GM12874 (cell line): Measurements from ENCODE around the gene ANKRD40.

Source experiments
- TF ChIP-seq, protein P1 (sequence below): IDR thresholded peaks from 2 replicates; pipeline ENCODE4 v1.5.1; 2011; ENCODE audit warnings: low read depth, mild to moderate bottlenecking, control low read depth, low read length, moderate library complexity; ENCODE audit not compliant: insufficient read depth

ANKRD40 gene

DNA sequence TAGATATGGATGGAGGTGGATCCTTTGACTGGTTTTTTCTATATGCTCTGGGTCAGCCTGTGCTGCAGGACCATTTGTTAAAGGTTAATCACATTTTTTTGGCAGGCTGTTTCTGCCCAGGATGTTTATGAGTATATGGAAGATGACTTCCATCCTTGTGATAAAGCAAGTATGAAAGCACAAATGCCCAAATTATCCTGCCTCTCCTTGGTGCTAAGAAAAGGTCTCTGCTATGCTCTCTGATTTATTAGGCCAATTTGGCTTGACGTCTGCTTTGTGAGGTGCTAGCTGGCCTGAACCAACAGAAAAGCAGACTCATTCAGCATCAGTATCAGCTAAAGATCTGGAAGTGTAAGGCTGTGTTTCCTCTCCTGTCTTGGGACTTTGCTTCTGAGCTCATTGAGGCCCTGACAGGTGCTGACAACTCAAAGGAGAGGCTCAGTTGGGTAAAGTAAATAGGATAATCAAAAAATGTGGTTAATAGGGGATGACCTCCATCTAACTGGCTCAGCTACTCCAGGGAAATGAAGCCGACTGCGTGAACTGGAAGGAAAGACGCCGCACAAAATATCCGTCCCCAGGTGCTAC lies 15.2 kb downstream of the ANKRD40 start:
- TF ChIP-seq, protein P1, sequence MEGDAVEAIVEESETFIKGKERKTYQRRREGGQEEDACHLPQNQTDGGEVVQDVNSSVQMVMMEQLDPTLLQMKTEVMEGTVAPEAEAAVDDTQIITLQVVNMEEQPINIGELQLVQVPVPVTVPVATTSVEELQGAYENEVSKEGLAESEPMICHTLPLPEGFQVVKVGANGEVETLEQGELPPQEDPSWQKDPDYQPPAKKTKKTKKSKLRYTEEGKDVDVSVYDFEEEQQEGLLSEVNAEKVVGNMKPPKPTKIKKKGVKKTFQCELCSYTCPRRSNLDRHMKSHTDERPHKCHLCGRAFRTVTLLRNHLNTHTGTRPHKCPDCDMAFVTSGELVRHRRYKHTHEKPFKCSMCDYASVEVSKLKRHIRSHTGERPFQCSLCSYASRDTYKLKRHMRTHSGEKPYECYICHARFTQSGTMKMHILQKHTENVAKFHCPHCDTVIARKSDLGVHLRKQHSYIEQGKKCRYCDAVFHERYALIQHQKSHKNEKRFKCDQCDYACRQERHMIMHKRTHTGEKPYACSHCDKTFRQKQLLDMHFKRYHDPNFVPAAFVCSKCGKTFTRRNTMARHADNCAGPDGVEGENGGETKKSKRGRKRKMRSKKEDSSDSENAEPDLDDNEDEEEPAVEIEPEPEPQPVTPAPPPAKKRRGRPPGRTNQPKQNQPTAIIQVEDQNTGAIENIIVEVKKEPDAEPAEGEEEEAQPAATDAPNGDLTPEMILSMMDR, result no peak

DNA sequence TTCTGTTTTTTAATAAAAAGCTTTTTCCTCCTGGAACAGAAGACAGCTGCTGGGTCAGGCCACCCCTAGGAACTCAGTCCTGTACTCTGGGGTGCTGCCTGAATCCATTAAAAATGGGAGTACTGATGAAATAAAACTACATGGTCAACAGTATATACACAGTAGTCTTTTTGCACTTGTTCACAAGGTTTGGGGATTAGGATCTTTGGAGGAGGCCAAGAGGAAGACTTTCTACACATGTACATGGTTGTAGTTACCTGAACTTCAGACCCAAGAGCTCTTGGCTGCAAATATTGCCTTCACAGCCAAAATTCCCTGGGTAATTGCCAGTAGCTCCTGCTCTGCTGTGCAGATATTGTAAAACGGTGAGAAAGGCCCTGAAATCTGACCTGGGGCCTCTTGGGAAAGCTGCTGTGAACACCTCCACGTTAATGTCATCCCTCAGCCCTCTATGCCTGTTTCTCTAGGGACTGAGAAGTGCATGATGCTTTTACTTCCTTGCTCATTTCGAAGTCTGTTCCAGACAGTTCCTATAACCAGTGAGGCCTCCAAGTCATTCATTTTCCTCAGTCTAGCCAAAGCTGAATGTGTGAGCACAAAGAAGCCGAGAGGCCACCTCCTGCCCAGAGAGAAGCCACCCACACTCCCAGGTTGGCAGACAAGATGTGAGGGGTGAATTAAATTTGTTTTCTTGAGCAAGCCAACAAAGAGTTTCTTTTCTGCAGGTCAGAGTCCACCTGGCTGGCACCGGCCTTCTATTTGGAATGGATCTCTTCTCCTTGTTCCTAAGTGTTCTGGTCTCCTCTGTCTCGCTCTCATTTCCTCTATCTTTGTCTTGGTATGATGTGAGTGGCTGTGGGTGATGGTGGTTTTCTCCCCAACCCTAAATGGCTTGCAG lies 15.9 kb downstream of the ANKRD40 start:
- TF ChIP-seq, protein P1, result no peak

DNA sequence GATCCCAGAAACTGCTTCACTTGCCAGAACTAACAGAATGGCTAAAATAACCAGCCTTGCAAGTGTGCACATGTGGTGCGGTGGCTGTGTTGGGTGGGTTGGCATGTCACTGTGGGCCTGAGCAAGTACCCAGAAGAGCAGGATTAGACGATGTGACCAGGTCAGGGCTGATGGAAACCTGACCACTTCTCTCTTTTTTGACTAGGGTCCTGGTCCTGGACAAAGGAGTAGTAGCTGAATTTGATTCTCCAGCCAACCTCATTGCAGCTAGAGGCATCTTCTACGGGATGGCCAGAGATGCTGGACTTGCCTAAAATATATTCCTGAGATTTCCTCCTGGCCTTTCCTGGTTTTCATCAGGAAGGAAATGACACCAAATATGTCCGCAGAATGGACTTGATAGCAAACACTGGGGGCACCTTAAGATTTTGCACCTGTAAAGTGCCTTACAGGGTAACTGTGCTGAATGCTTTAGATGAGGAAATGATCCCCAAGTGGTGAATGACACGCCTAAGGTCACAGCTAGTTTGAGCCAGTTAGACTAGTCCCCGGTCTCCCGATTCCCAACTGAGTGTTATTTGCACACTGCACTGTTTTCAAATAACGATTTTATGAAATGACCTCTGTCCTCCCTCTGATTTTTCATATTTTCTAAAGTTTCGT lies 16.7 kb downstream of the ANKRD40 start:
- TF ChIP-seq, protein P1, result no peak

DNA sequence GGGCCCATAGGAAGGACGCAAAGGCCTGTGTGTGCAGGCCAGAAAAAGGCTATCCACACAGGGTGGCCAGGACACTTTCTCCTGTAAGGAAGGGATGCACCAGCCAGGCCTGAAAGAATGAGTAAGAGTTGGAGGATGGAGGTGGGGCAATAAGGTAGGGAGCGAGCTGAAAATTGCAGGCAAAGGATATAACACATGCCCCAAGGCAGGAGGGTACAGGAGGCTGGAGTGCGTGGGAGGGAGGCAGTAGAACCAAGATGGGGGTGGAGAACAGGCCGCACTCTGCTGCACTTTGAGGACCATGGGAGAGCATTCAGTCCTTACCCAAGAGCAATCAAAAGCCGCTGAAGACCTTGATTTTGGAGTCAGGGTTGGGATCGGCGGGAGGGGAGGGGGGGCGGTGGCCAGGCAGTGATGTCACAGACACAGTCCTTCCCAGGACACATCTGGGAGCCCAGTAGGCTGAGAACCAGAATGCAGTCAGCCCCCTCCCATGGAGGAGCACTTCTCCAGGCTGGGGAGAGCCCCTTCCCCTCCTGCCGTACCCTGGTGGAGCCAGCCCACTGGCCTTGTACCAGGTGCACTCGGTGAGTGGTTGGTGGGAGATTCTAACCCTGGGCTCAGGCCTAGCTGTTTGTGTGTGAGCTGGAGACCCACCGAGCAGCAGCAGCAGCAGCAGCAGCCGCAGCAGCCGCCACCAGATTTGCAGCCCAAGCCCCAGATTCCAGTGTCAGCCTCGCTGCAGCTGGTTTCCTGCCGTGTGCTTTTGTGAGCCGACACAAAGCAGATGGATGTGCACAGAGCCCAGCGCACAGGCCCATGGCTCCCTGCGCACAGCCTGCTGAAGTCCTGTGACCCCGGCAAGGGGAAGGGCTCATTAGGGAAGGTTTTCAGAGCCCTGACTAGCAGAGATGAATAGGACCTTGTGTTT lies 17.5 kb downstream of the ANKRD40 start:
- TF ChIP-seq, protein P1, result no peak

DNA sequence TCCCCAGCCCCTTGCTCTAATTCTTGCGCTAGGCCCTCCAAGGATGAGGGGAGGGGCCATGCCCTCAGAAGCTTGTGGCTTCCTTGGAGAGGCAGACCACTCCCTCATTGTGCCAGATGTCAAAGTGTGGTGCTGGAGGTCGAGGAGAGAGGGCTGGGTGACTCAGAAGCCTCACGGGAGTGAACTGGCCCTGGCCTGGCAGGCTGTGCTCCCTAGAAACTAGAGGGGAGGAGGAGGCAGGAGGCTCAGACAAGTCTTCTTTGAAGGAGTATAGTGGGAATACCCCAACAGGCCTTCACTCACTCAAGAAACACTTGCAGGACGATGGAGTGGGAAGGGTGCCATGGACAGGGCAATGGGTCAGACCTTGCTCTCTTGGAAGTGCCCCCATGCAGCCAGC lies 18.5 kb downstream of the ANKRD40 start:
- TF ChIP-seq, protein P1, result no peak

DNA sequence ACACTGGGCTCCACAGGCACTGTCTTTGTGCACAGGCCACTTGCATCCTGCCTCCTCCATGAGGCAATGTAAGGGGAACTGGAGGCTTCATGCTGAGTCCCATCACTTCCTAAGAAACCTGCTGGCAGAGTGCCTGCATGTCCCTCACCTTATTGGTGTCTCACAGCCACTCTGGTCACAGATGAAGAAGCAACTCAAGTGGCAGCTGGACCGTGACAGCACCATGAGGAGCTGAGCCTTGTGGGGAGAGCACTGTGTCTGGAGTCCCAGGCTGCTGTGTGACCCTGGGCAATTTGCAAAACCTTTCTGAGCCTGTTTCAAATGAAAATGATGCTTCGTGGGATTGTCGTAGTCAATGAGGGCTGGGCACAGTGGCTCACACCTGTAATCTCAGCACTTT lies 19.5 kb downstream of the ANKRD40 start:
- TF ChIP-seq, protein P1, result no peak
